Activated naive CD8-positive, alpha-beta T cell treated with anti-CD3 and anti-CD28 coated beads, Interleukin-2, amount 10 ng/mL, durations not matched to agents 7 days and 5 days (primary cell): ENCODE results near the gene MOB1B. TPM values are rescaled to one million over a fixed set of nuclear protein-coding genes. Genes with fewer than 3 reads are reported as not detected.
"Not testable (repeated sequence)": the region's sequence is repeated elsewhere in the genome, so short reads cannot be mapped to it uniquely, and the experiment has no call there.

Experiments
- ATAC-seq: fragments of 150-1000 bp; cut with Tn5 transposase; one replicate; pipeline ENCODE4 v1.10.0; 2021; ENCODE audit warnings: low read depth, moderate library complexity
- POLR2A ChIA-PET: fragments of 350-600 bp; sonication (Branson Sonifier 250); formaldehyde crosslinking; loops from one replicate; lab custom pipeline; 2021; ENCODE audit warnings: antibody characterized with exemption; lab: Charles Lee
- DNase-seq: peaks from one replicate; pipeline ENCODE4 v3.0.0; 2021
- H3K27ac Mint-ChIP-seq: one replicate; pipeline ENCODE4 v1.8.0; 2022; ENCODE audit warnings: mild to moderate bottlenecking, mixed read lengths
- H3K27me3 Mint-ChIP-seq: one replicate; pipeline ENCODE4 v1.8.0; 2022; ENCODE audit warnings: mild to moderate bottlenecking, moderate library complexity, mixed read lengths
- H3K36me3 Mint-ChIP-seq: one replicate; pipeline ENCODE4 v1.8.0; 2021; ENCODE audit warnings: mild to moderate bottlenecking, mixed read lengths
- H3K4me1 Mint-ChIP-seq: one replicate; pipeline ENCODE4 v1.8.0; 2021; ENCODE audit warnings: mixed read lengths
- H3K4me3 Mint-ChIP-seq: one replicate; pipeline ENCODE4 v1.8.0; 2022; ENCODE audit warnings: mild to moderate bottlenecking, moderate library complexity, mixed read lengths
- H3K9me3 Mint-ChIP-seq: one replicate; pipeline ENCODE4 v1.8.0; 2021; ENCODE audit warnings: mixed read lengths
- total RNA-seq, 2 experiments: library from RNA; stranded (reverse); gene quantifications; one replicate each; pipeline ENCODE4 v1.2.3, GENCODE V29; 2021

Gene MOB1B
- total RNA-seq, 2 experiments from 2014 or later = 13.3 to 14.0 TPM

- ATAC-seq (no peak), DNase-seq (no peak)
- peak overlapping the region; percentile 9 for H3K27ac Mint-ChIP-seq
- H3K27me3 Mint-ChIP-seq = no peaks in the 10 kb centered on the region
- H3K36me3 Mint-ChIP-seq = peaks cover 32% of the 10 kb centered on the region
- peaks cover 3% of the 10 kb centered on the region for H3K9me3 Mint-ChIP-seq
- POLR2A ChIA-PET = interaction anchor here (0.7 to 6.1 kb wide), 2 partner anchors 9 to 13 kb away, joined by 3 to 48 read pairs; partner anchors contain the start of gene DCK
- no peak overlapping the region for H3K4me3 Mint-ChIP-seq
- H3K4me1 Mint-ChIP-seq = peaks cover 54% of the 10 kb centered on the region
These were observed 106.0 kb downstream of the MOB1B start for GRCh38 chr4:71008196-71008595.

- H3K4me1 Mint-ChIP-seq = peaks cover 49% of the 10 kb centered on the region
- DNase-seq (no peak), ATAC-seq (no peak)
- H3K9me3 Mint-ChIP-seq = peaks cover 5% of the 10 kb centered on the region
- H3K4me3 Mint-ChIP-seq = no peak overlapping the region
- POLR2A ChIA-PET = interaction anchor here (0.7 to 6.1 kb wide), 2 partner anchors 10 to 14 kb away, joined by 3 to 48 read pairs; partner anchors contain the start of gene DCK
- H3K27ac Mint-ChIP-seq = no peak overlapping the region
- H3K36me3 Mint-ChIP-seq = peaks cover 32% of the 10 kb centered on the region
- H3K27me3 Mint-ChIP-seq = no peaks in the 10 kb centered on the region
These were observed 106.9 kb downstream of the MOB1B start for GRCh38 chr4:71009086-71009485.

GRCh38 chr4:71009890-71010588 is 107.9 kb downstream of the MOB1B start:
- POLR2A ChIA-PET = interaction anchor here (0.6 to 6.1 kb wide), 4 partner anchors 9 to 137 kb away, joined by 3 to 48 read pairs (median 4); partner anchors contain the start of gene DCK
- H3K36me3 Mint-ChIP-seq = peaks cover 40% of the 10 kb centered on the region
- peak overlapping the region; percentile 11 for H3K4me3 Mint-ChIP-seq
- H3K9me3 Mint-ChIP-seq = peaks cover 7% of the 10 kb centered on the region
- peak overlapping the region; percentile 40 for H3K27ac Mint-ChIP-seq
- DNase-seq (no peak), ATAC-seq (peak; percentile 51)
- H3K27me3 Mint-ChIP-seq = no peaks in the 10 kb centered on the region
- peaks cover 40% of the 10 kb centered on the region for H3K4me1 Mint-ChIP-seq

GRCh38 chr4:71011451-71011850 is 109.3 kb downstream of the MOB1B start:
- Mint-ChIP-seq H3K9me3 (peaks cover 11% of the 10 kb centered on the region), H3K4me3 (no peak overlapping the region), H3K36me3 (peaks cover 49% of the 10 kb centered on the region), H3K4me1 (peaks cover 34% of the 10 kb centered on the region), H3K27ac (no peak overlapping the region), H3K27me3 (no peaks in the 10 kb centered on the region)
- no peak for ATAC-seq
- DNase-seq = no peak
- POLR2A ChIA-PET = interaction anchor here (6.1 kb wide), 1 partner anchor 16 kb away, joined by 48 read pairs; the partner anchor contains the start of gene DCK

GRCh38 chr4:71017391-71017790 is 115.2 kb downstream of the MOB1B start:
- H3K27me3 Mint-ChIP-seq, H3K27ac Mint-ChIP-seq, H3K4me3 Mint-ChIP-seq, POLR2A ChIA-PET, ATAC-seq, DNase-seq, H3K4me1 Mint-ChIP-seq: not testable (repeated sequence)
- peaks cover 12% of the 10 kb centered on the region for H3K9me3 Mint-ChIP-seq
- H3K36me3 Mint-ChIP-seq = peaks cover 52% of the 10 kb centered on the region

GRCh38 chr4:71020611-71021010 is 118.4 kb downstream of the MOB1B start:
- DNase-seq = no peak
- peaks cover 6% of the 10 kb centered on the region for H3K9me3 Mint-ChIP-seq
- H3K27ac Mint-ChIP-seq = no peak overlapping the region
- H3K4me3 Mint-ChIP-seq = no peak overlapping the region
- peaks cover 45% of the 10 kb centered on the region for H3K36me3 Mint-ChIP-seq
- no peak for ATAC-seq
- POLR2A ChIA-PET = no interaction called here
- no peaks in the 10 kb centered on the region for H3K27me3 Mint-ChIP-seq
- peaks cover 3% of the 10 kb centered on the region for H3K4me1 Mint-ChIP-seq

GRCh38 chr4:71025654-71026053 is 123.5 kb downstream of the MOB1B start:
- no peak for ATAC-seq
- DNase-seq = no peak

GRCh38 chr4:71026086-71026485 is 123.9 kb downstream of the MOB1B start:
- no peak overlapping the region for H3K4me3 Mint-ChIP-seq
- H3K9me3 Mint-ChIP-seq = no peaks in the 10 kb centered on the region
- POLR2A ChIA-PET = no interaction called here
- DNase-seq (no peak), ATAC-seq (no peak)
- H3K4me1 Mint-ChIP-seq = peaks cover 3% of the 10 kb centered on the region
- no peak overlapping the region for H3K27ac Mint-ChIP-seq
- no peaks in the 10 kb centered on the region for H3K27me3 Mint-ChIP-seq
- peaks cover 39% of the 10 kb centered on the region for H3K36me3 Mint-ChIP-seq

More at GRCh38 chr4:71025654-71026053, 123.5 kb downstream of the MOB1B start:
- Mint-ChIP-seq H3K36me3 (peaks cover 38% of the 10 kb centered on the region), H3K9me3 (no peaks in the 10 kb centered on the region), H3K4me1 (peaks cover 3% of the 10 kb centered on the region), H3K27me3 (no peaks in the 10 kb centered on the region), H3K4me3 (no peak overlapping the region), H3K27ac (no peak overlapping the region)
- POLR2A ChIA-PET = no interaction called here

- POLR2A ChIA-PET = no interaction called here
- no peak for ATAC-seq
- Mint-ChIP-seq H3K27me3 (no peaks in the 10 kb centered on the region), H3K36me3 (peaks cover 40% of the 10 kb centered on the region), H3K9me3 (no peaks in the 10 kb centered on the region), H3K4me3 (no peak overlapping the region), H3K27ac (no peak overlapping the region), H3K4me1 (peaks cover 3% of the 10 kb centered on the region)
- DNase-seq = no peak
These were observed 125.4 kb downstream of the MOB1B start for GRCh38 chr4:71027611-71028010.

- POLR2A ChIA-PET = no interaction called here
- ATAC-seq (no peak), DNase-seq (no peak)
- H3K36me3 Mint-ChIP-seq = peaks cover 35% of the 10 kb centered on the region
- H3K27me3 Mint-ChIP-seq = no peaks in the 10 kb centered on the region
- peaks cover 1% of the 10 kb centered on the region for H3K4me1 Mint-ChIP-seq
- H3K4me3 Mint-ChIP-seq = no peak overlapping the region
- no peak overlapping the region for H3K27ac Mint-ChIP-seq
- no peaks in the 10 kb centered on the region for H3K9me3 Mint-ChIP-seq
These were observed 127.3 kb downstream of the MOB1B start for GRCh38 chr4:71029504-71029903.

GRCh38 chr4:71032106-71032505 is 129.9 kb downstream of the MOB1B start:
- H3K27ac Mint-ChIP-seq, H3K9me3 Mint-ChIP-seq, H3K4me1 Mint-ChIP-seq, DNase-seq, ATAC-seq, H3K4me3 Mint-ChIP-seq, H3K27me3 Mint-ChIP-seq, POLR2A ChIA-PET: not testable (repeated sequence)
- peaks cover 26% of the 10 kb centered on the region for H3K36me3 Mint-ChIP-seq
